NCI-H510A (cell line): ENCODE data around the gene EMSY.

ENCODE experiments used
- DNase-seq: peaks from one replicate; lab custom pipeline; 2025; lab: John Stamatoyannopoulos, UW

The EMSY gene

DNA sequence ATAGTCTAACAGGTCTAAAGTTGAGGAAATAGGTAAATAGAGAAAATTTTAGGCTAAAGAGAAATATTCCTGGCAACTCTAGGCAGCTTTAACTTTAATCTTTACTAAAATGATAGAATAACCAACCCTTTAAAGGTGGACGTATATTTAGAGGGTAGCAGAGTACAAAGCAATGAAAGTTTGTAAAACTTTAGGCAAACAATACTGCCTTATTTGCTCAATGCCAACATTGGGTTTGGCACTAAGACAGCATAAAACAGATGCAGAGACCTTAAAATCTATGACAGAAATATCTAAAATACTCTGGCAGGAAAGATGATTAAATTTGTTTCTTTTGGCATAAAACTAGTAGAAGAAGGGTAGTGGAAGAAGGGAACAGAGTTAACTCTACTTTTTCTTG lies 70.7 kb downstream of the EMSY start:
- no peak for DNase-seq

DNA sequence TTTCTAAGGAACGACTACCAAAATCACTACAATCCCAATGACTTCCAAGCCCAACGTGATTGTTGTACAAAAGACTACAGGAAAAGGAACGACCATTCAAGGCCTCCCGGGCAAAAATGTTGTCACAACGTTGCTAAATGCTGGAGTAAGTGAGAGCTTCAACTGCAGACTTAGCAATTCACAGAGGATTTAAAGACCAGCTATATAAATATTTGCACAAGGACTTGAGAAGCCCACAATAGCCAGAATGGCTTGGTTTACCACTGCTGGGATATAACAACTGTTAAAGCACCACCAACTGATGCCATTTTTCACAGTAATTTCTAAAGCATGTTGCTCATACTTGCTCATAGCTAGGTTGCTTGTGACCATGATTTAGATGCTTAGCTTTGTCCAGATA lies 78.3 kb downstream of the EMSY start:
- DNase-seq: peak; percentile 28

- DNase-seq: no peak
Observed at GRCh38 chr11:76523786-76524436, 79.1 kb downstream of the EMSY start.

DNA sequence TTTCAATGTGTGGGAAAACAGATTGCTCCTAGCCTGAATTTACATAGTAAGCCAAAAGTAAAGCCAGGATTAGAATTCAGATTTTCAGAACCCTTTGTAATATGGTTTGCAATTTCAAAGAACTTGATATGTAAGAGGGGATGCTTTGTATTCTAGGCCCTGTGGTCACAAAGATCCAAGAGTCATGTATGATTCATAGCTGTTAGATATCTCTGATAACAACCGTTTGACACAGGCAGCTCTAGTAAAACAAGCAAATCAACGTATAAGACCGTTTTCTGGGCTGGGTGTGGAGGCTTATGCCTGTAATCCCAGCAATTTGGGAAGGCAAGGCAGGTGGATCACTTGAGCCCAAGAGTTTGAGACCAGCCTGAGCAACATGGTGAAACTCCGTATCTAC lies 79.6 kb downstream of the EMSY start:
- DNase-seq: no peak

GRCh38 chr11:76524919-76525318 lies 80.1 kb downstream of the EMSY start:
- DNase-seq: no peak

DNA sequence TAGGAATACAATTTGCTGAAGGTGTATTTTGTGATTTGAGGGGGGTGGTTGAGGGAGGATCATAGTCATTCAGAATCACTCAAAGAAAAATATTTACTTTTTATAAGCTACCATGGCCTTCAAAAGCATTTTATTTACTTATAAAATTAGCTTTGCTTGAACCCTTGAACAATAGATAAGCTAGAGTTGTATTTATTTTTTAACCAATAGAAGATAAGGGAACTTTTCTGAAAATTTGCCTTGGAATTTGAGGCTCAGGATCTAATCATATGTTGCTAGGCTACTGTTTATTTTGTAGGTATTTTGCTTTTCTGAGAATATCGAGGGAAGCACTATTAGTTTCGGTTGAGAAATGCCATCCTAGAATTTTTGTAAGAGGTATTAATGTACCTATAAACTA lies 82.1 kb downstream of the EMSY start:
- DNase-seq: no peak

DNA sequence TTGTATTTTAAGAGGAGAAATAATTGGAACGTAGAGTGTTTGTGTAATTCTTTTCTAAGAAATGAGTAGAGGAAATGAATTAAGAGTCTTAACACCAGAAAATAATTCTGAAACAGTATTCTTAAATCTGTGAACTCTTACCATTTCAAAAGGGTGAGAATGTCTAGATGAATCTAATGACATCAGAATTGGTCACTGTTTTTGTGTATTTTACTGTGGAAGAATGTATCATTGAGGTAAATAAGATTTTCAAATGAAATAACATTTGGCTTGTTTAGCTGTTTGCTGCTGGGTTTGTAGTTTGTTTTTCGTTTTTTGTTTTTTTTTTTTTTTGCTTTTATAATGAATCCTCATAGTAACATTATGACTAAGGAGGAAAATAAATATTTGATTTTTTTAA lies 97.6 kb downstream of the EMSY start:
- DNase-seq: no peak

- no peak for DNase-seq
Observed at GRCh38 chr11:76543006-76543703, 98.3 kb downstream of the EMSY start.

DNA sequence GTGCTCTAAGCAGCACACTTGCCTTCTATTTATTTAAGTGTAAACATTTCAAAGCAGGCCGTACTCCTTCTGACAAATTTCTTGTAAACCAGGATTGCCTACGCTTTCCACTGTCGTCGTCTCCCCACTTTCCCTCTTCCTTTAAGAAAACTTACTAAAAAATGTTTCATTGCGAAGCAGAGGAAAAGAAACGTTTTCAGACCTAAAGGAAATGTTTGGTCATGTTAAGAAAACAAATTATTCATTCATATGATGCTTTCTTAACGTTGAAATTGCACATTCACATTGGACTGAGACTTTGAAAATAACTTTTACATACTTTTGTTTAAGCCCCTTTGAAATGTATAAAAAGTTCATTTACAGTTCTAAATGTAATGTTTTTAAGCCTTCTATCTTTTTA lies 106.0 kb downstream of the EMSY start:
- no peak for DNase-seq

- no peak for DNase-seq
Observed at GRCh38 chr11:76551400-76551799, 106.6 kb downstream of the EMSY start.

GRCh38 chr11:76552987-76553386 lies 108.2 kb downstream of the EMSY start:
- no peak for DNase-seq

DNA sequence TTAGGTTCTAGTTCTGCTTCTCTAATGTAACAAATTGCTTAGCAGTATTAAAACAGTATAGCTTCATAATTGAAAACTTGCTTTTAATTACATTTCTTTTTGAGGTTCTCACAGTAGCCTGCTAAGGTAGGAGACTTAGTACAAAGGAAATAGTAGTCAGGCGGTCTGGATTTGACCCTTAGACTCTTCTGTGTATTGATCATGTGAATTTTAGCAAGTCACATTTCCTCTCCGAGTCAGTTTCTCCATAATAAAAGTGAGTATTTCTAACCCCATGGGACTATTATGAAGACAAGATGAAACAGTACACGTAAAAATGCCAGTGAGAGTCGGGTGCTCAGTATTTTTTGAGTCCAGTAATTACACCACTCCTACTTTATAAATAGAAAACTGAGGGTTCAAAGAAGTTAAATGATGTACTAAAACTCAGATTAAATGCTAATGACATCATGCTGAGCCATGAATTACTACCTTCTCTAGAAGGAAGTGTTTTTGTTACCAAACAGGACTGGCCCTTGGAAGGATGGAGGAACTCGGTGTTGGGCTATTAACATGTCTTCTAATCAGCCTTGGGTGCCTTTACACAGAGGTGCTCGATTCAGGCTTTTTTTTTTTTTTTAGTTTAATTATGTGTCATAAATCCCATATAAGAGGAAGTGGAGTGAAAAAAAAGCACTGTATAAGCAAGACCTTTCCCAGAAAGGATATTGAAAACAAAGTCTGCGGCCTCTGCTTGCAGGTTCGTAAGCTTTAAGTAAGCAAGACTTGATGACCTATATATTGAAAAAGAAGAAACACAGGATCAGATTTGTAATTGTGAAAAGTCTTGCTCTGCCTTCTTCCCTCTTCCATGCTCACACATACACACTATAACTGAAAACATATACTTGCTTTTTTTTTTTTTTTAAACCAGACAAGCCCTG lies 109.0 kb downstream of the EMSY start:
- no peak for DNase-seq

DNA sequence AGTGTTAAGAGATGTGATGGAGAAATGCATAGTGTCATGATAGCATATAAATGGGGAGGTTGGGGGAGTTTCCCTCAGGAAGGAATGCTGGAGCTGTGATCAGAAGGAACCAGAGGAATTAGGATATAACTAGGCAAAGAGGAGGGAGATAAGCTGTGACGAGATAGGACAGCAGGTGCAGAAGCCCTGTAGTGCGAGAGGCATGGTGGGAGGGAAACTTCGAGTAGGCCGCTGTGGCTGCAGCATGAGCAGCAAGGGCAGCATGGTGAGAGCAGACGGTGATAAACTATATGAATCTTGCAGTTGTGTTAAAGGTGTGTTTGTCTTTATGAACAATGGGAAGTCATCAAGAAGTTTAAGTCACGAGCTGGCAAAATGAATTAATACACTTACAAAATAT lies 109.9 kb downstream of the EMSY start:
- no peak for DNase-seq

GRCh38 chr11:76557466-76557865 lies 112.6 kb downstream of the EMSY start:
- no peak for DNase-seq

DNA sequence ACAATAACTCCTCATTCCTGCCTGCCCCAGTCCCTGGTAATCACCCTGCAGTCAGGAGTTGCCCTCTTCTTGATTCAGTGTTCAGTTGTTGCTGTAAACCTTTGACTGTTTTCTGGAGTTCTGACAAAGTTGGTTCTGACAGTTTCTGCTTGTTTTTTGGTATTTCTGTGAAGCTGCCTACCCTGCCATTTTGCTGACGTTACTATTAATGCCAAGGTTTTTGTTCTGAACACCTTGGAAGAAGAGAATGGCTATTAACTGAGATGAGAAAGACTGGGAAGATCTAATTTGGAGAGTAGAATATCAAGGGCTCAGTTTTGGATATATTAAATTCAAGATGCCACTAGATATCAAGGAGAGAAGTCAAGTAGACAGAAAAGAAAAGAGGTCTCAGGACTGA lies 113.7 kb downstream of the EMSY start:
- DNase-seq: no peak

DNA sequence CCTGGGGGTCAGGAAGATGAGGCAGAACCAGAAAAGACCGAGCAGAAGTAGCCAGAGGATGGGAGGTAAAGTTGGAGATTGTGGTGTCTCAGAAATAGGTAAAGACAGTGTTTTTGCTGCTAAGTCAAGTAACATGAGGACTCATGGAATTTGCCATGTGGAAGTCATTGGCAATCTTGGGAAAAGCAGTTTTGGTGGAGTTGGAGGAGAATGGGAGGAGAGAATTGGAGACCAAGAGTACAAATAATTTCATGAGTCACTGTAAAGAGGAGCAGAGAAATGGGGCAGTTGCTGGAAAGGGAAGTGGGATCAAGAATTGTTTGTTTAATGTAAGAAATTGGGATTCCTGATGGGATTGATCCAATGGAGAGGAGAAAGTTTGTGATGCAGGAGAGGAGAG lies 114.1 kb downstream of the EMSY start:
- DNase-seq: no peak

DNA sequence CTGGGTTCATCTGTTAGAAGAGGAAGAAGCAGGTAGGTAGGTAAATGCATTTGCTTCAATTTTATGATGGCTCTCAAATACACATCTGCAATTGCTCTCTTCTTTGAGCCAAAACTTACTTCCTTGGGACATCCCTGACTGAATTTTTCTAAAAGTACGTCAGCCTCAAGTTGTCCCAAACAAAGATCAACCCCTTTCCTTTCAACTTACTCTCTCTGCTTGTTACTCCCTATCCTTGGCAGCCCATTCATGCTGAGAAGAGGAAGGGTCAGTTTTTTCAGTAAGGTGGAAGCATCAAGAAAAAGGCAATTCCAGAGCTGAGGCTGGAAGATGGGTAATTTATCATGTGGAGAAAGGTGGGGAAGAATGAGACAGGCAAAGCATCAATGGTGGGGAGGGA lies 114.5 kb downstream of the EMSY start:
- no peak for DNase-seq

GRCh38 chr11:76560219-76560618 lies 115.4 kb downstream of the EMSY start:
- no peak for DNase-seq

GRCh38 chr11:76561245-76561644 lies 116.4 kb downstream of the EMSY start:
- DNase-seq: no peak

DNA sequence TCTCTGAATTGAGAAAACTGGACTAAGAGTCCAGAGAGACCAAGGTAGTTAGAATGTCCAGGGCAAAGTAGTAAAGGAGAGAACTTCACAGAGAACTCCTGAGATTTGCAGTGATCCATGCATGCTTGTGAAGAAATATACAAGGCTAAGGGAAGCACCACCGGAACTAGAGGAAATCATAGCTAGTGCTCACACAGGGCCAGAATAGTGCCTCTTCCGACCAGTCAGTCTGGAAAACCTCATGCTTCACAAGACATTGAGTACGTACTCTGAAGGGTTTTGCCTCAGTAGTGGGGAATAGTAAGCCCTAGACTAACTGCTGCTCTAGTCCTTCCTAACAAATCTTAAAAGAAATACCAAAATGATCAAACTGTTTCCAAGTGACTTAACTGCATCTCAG lies 117.7 kb downstream of the EMSY start:
- DNase-seq: no peak

DNA sequence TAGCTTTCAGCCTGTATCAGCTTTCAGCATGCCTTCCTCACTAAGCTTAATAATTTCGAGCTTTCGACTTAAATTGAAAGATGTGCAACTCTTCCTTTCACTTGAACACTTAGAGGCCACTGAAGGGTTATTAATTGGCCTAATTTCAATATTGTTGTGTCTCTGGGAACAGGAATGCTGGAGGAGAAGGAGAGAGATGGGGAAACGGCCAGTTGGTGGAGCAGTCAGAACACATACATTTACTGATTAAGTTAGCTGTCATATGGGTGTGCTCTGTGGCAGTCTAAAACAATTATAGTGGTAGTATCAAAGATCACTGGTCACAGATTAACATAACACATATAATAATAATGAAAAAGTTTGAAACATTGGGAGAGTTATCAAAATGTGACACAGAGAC lies 119.5 kb downstream of the EMSY start:
- no peak for DNase-seq

DNA sequence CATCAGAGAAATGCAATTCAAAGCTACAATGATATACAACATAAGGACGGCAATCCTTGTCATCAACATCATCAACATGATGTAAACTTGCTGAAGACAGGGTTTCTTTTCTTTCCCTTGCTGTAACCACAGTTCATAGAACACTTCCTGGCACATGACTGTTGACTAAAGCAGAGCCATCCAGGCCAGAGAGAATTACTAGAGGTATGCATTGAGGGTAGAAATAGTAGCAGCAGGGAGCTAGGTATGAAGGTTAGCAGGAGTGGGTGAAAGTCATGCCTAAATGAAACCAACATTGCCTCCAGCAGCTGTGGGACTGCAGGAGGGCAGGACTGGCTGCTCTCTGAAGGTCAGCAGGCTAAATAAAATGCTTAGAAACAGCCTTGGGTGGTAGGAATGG lies 122.0 kb downstream of the EMSY start:
- no peak for DNase-seq

DNA sequence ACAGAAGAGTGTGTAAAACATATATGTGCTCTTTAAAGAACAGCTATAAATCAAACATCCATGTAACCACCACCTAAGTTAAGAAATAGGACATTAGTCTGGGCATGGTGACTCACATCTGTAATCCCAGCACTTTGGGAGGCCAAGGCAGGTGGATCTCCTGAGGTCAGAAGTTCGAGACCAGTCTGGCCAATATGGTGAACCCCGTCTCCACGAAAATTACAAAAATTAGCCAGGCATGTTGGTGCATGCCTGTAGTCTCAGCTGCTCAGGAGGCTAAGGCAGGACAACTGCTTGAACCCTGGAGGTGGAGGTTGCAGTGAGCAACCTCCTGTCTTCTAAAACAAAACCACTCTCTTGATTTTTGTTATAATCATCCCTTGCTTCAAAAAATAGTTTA lies 122.4 kb downstream of the EMSY start:
- no peak for DNase-seq
